ENCODE results near the gene PAOX. TPM values are rescaled to one million over a fixed set of nuclear protein-coding genes. Genes with fewer than 3 reads are reported as not detected.

Gene PAOX
- total RNA-seq, 6 donors from 2014 or later: 4.7 to 24.1 (median 10.3) TPM

- H3K36me3 ChIP-seq: peaks cover 5 to 30% (median 18%) of the 10 kb centered on the region in 4 donors
- H3K4me3 ChIP-seq: no peak overlapping the region
- TF ChIP-seq, protein P1, sequence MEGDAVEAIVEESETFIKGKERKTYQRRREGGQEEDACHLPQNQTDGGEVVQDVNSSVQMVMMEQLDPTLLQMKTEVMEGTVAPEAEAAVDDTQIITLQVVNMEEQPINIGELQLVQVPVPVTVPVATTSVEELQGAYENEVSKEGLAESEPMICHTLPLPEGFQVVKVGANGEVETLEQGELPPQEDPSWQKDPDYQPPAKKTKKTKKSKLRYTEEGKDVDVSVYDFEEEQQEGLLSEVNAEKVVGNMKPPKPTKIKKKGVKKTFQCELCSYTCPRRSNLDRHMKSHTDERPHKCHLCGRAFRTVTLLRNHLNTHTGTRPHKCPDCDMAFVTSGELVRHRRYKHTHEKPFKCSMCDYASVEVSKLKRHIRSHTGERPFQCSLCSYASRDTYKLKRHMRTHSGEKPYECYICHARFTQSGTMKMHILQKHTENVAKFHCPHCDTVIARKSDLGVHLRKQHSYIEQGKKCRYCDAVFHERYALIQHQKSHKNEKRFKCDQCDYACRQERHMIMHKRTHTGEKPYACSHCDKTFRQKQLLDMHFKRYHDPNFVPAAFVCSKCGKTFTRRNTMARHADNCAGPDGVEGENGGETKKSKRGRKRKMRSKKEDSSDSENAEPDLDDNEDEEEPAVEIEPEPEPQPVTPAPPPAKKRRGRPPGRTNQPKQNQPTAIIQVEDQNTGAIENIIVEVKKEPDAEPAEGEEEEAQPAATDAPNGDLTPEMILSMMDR (IDR thresholded peaks at IDR 0.05): no peak
- TF ChIP-seq EP300 (IDR thresholded peaks at IDR 0.05) (no peak), POLR2AphosphoS5 (IDR thresholded peaks at IDR 0.05) (no peak), POLR2A (IDR thresholded peaks at IDR 0.05) (no peak)
- no peaks in the 10 kb centered on the region for H3K9me3 ChIP-seq
- H3K4me1 ChIP-seq: peaks cover 11 to 23% (median 13%) of the 10 kb centered on the region in 4 donors
- ATAC-seq (ENCODE audit: low FRiP score in 2 of 2): no peak
- H3K27me3 ChIP-seq: peaks cover 0 to 2% (median 0%) of the 10 kb centered on the region in 4 donors
- peak in 1 of 2 donors; percentile 3 for DNase-seq
- no peak overlapping the region for H3K27ac ChIP-seq
- WGBS, 2 donors: 49 to 54% methylated on average over 4 to 6 of the region's 6 CpGs
These were observed 19.5 kb upstream of the PAOX start for GRCh38 chr10:133359554-133359971.

GRCh38 chr10:133359972-133360610 is 19.0 kb upstream of the PAOX start:
- Histone ChIP-seq H3K4me1 (peaks cover 11 to 23% (median 13%) of the 10 kb centered on the region in 4 donors), H3K36me3 (peaks cover 5 to 35% (median 23%) of the 10 kb centered on the region in 4 donors), H3K27ac (no peak overlapping the region), H3K27me3 (peaks cover 0 to 2% (median 0%) of the 10 kb centered on the region in 4 donors), H3K9me3 (no peaks in the 10 kb centered on the region), H3K4me3 (no peak overlapping the region)
- DNase-seq (peak in 1 of 2 donors; percentile 70), ATAC-seq (ENCODE audit: low FRiP score in 2 of 2) (no peak)
- WGBS, 2 donors: 81% methylated on average over 17 of the region's 17 CpGs
- TF ChIP-seq EP300 (IDR thresholded peaks at IDR 0.05): no peak

- no peak for ATAC-seq (ENCODE audit: low FRiP score in 2 of 2)
- Histone ChIP-seq H3K4me3 (no peak overlapping the region), H3K27ac (no peak overlapping the region), H3K4me1 (peaks cover 11 to 20% (median 13%) of the 10 kb centered on the region in 4 donors), H3K9me3 (no peaks in the 10 kb centered on the region), H3K36me3 (peaks cover 9 to 47% (median 33%) of the 10 kb centered on the region in 4 donors), H3K27me3 (peaks cover 0 to 2% (median 0%) of the 10 kb centered on the region in 4 donors)
- 89 to 90% methylated on average over 4 to 5 of the region's 5 CpGs for WGBS, 2 donors
- no peak for DNase-seq
- no peak for TF ChIP-seq EP300 (IDR thresholded peaks at IDR 0.05)
- no peak for TF ChIP-seq POLR2A (IDR thresholded peaks at IDR 0.05)
- TF ChIP-seq POLR2AphosphoS5 (IDR thresholded peaks at IDR 0.05): no peak
These were observed 17.8 kb upstream of the PAOX start for GRCh38 chr10:133361227-133361626.

DNA sequence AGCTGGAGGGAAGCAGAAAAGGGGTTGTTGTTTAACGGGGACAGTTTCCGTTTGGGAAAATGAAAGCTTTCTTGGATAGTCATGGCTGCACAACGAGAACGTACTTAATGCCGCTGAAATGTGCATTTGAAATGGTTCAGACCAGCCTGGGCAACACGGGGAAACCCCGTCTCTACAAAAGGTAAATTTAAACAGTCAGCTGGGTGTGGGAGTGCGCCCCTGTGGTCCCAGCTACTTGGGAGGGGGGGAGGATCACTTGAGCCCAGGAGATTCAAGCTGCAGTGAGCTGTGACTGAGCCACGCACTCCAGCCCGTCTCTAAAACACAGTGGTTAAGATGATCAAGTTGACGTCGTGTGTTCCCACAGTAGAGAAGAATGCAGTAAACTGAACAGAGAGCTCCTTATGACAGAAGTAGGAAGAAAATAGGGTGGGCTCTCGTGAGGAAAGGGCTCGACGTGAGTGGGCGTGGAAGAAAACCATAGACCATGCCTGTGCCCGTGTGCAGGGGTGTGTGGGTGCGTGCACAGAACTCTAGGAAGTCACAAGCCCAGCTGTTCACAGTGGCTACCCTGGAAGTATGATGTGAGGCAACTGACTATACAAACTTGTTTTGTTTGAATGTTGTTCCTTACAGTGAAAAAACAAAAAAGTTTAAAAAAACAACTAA is 17.2 kb upstream of the PAOX start:
- no peaks in the 10 kb centered on the region for H3K9me3 ChIP-seq
- WGBS, 2 donors: 75 to 80% methylated on average over 18 of the region's 18 CpGs
- DNase-seq (no peak), ATAC-seq (ENCODE audit: low FRiP score in 2 of 2) (no peak)
- peaks cover 4 to 13% (median 7%) of the 10 kb centered on the region in 4 donors for H3K4me1 ChIP-seq
- H3K27ac ChIP-seq: no peak overlapping the region
- TF ChIP-seq POLR2A (IDR thresholded peaks at IDR 0.05) (no peak), EP300 (IDR thresholded peaks at IDR 0.05) (no peak), POLR2AphosphoS5 (IDR thresholded peaks at IDR 0.05) (no peak)
- TF ChIP-seq, protein P1 (IDR thresholded peaks at IDR 0.05): no peak
- H3K4me3 ChIP-seq: no peak overlapping the region
- H3K36me3 ChIP-seq: peaks cover 15 to 53% (median 40%) of the 10 kb centered on the region in 4 donors
- H3K27me3 ChIP-seq: peaks cover 0 to 2% (median 0%) of the 10 kb centered on the region in 4 donors

- Histone ChIP-seq H3K4me3 (no peak overlapping the region), H3K36me3 (peaks cover 15 to 55% (median 43%) of the 10 kb centered on the region in 4 donors), H3K9me3 (no peaks in the 10 kb centered on the region), H3K27me3 (no peaks in the 10 kb centered on the region), H3K27ac (no peak overlapping the region), H3K4me1 (peaks cover 0 to 4% (median 0%) of the 10 kb centered on the region in 4 donors)
- DNase-seq (no peak), ATAC-seq (ENCODE audit: low FRiP score in 2 of 2) (no peak)
- 97% methylated on average over 12 to 13 of the region's 13 CpGs for WGBS, 2 donors
- TF ChIP-seq POLR2A (IDR thresholded peaks at IDR 0.05) (no peak), POLR2AphosphoS5 (IDR thresholded peaks at IDR 0.05) (no peak), EP300 (IDR thresholded peaks at IDR 0.05) (no peak)
- TF ChIP-seq, protein P1 (IDR thresholded peaks at IDR 0.05): no peak
These were observed 16.2 kb upstream of the PAOX start for GRCh38 chr10:133362846-133363245.
